Endothelial cell of umbilical vein (primary cell): Measurements from ENCODE around the gene HUNK. TPM values are rescaled to one million over a fixed set of nuclear protein-coding genes. Genes with fewer than 3 reads are reported as not detected.

Source experiments
- BruUV-seq: library from RNA; stranded (reverse); fragments of 400-500 nt; replicated peaks from 2 replicates; lab custom pipeline; 2021; lab: Mats Ljungman, UMichigan
- CTCF ChIA-PET: fragments of 300-600, 350-600 bp; sonication (Branson Sonifier 250); formaldehyde crosslinking; loops from one replicate; lab custom pipeline; 2021; ENCODE audit warnings: antibody characterized with exemption, inconsistent platforms; lab: Charles Lee
- POLR2A ChIA-PET: fragments of 300-600, 350-600 bp; sonication (Branson Sonifier 250); formaldehyde crosslinking; loops from one replicate; lab custom pipeline; 2021; ENCODE audit warnings: antibody characterized with exemption, inconsistent platforms; lab: Charles Lee
- DNase-seq: peaks from one replicate; pipeline ENCODE4 v3.0.0-alpha.2; 2011; ENCODE audit warnings: low read depth, low spot score
- FAIRE-seq: peaks from 2 replicates; lab custom pipeline; 2011; peaks lifted over from hg19 to GRCh38; lab: Jason Lieb, UNC
- H2AFZ ChIP-seq: 2 replicates; pipeline ENCODE4 v1.6.0; 2012; ENCODE audit warnings: low read depth, low read length, control low read depth, inconsistent platforms
- H3K27ac ChIP-seq: 2 replicates; pipeline ENCODE4 v1.5.1; 2011; ENCODE audit warnings: low read depth, mild to moderate bottlenecking, control low read depth, low read length, moderate library complexity; ENCODE audit not compliant: insufficient read depth
- H3K27me3 ChIP-seq, 2 experiments: 2 replicates each; pipeline versions ENCODE4 v1.6.0 to v1.6.1; 2011; ENCODE audit warnings: low read length in 2 of 2, mixed read lengths in 1 of 2; ENCODE audit not compliant: control insufficient read depth in 2 of 2, insufficient read depth in 2 of 2
- H3K36me3 ChIP-seq, 2 experiments: 2 replicates in 1 of 2; 3 replicates in 1 of 2; pipeline ENCODE4 v1.5.1; 2011; ENCODE audit warnings: low read length in 2 of 2, mild to moderate bottlenecking in 1 of 2, moderate library complexity in 1 of 2; ENCODE audit not compliant: control insufficient read depth in 2 of 2, insufficient read depth in 2 of 2; ENCODE audit errors: extremely low read depth in 1 of 2
- H3K4me1 ChIP-seq: 3 replicates; pipeline ENCODE4 v1.5.1; 2011; ENCODE audit warnings: mild to moderate bottlenecking, low read length; ENCODE audit not compliant: control insufficient read depth, insufficient read depth; ENCODE audit errors: extremely low read depth
- H3K4me2 ChIP-seq: 2 replicates; pipeline ENCODE4 v1.6.1; 2011; ENCODE audit warnings: low read length, control low read depth, mixed read lengths; ENCODE audit not compliant: insufficient read depth
- H3K4me3 ChIP-seq, 3 experiments: fragments of 200-600 bp in 1 of 3; sonication (generic), shearing (Covaris generic) in 1 of 3; replicated peaks in 1 of 3; 2 replicates each; pipeline ENCODE4 v1.5.1; 2011 to 2016; ENCODE audit warnings: control low read depth in 3 of 3, low read length in 3 of 3, mild to moderate bottlenecking in 2 of 3, inconsistent platforms in 1 of 3, low read depth in 1 of 3, moderate library complexity in 1 of 3; ENCODE audit not compliant: insufficient read depth in 1 of 3
- H3K79me2 ChIP-seq: 2 replicates; pipeline ENCODE4 v1.6.0; 2012; ENCODE audit warnings: low read length, inconsistent platforms; ENCODE audit not compliant: control insufficient read depth, insufficient read depth
- H3K9ac ChIP-seq: replicated peaks from 2 replicates; pipeline ENCODE3; 2011; ENCODE audit warnings: low read length, control low read depth; ENCODE audit not compliant: insufficient read depth; ENCODE audit errors: extremely low read depth
- H3K9me1 ChIP-seq: replicated peaks from 3 replicates; pipeline ENCODE4 v1.6.0; 2011; ENCODE audit warnings: mild to moderate bottlenecking, low read length; ENCODE audit not compliant: control insufficient read depth, insufficient read depth; ENCODE audit errors: extremely low read depth
- H3K9me3 ChIP-seq: replicated peaks from 2 replicates; pipeline ENCODE4 v1.5.1; 2012; ENCODE audit warnings: low read length, inconsistent platforms; ENCODE audit not compliant: control insufficient read depth, insufficient read depth
- H4K20me1 ChIP-seq: replicated peaks from 2 replicates; pipeline ENCODE3; 2011; ENCODE audit warnings: mild to moderate bottlenecking, low read length; ENCODE audit not compliant: control insufficient read depth, insufficient read depth; ENCODE audit errors: extremely low read depth
- EZH2 ChIP-seq: IDR thresholded peaks from 2 replicates; pipeline ENCODE4 v1.6.1; 2012; ENCODE audit warnings: borderline replicate concordance, low read depth, mild to moderate bottlenecking, moderate library complexity, low read length, inconsistent platforms; ENCODE audit not compliant: severe bottlenecking
- FOS ChIP-seq: IDR thresholded peaks from 2 replicates; pipeline ENCODE4 v1.6.1; 2011; ENCODE audit warnings: mild to moderate bottlenecking, low read length, moderate library complexity, borderline replicate concordance; ENCODE audit not compliant: insufficient read depth
- GATA2 ChIP-seq: IDR thresholded peaks from 2 replicates; pipeline ENCODE4 v1.7.0; 2011; ENCODE audit warnings: low read depth, mild to moderate bottlenecking, moderate library complexity, mixed read lengths, low read length; ENCODE audit not compliant: insufficient read length, insufficient read depth
- JUN ChIP-seq: IDR thresholded peaks from 2 replicates; pipeline ENCODE4 v1.6.1; 2011; ENCODE audit warnings: borderline replicate concordance, low read depth; ENCODE audit not compliant: insufficient read length, insufficient read depth
- MAX ChIP-seq: IDR thresholded peaks from 2 replicates; pipeline ENCODE4 v1.6.1; 2011; ENCODE audit not compliant: insufficient read depth, insufficient read length
- MYC ChIP-seq: IDR thresholded peaks from one replicate; pipeline ENCODE4 v1.6.1; 2011; ENCODE audit warnings: mild to moderate bottlenecking, low read depth, low read length
- POLR2A ChIP-seq: IDR thresholded peaks from 2 replicates; pipeline ENCODE4 v1.6.1; 2012; ENCODE audit warnings: low read depth, mild to moderate bottlenecking, control low read depth, low read length
- POLR2AphosphoS5 ChIP-seq: IDR thresholded peaks from 2 replicates; pipeline ENCODE4 v1.6.1; 2012; ENCODE audit warnings: low read depth, mild to moderate bottlenecking, control low read depth, low read length, moderate library complexity; ENCODE audit not compliant: insufficient read depth
- dilution Hi-C: fragments of 300-500 bp; cut with MboI; formaldehyde crosslinking; loops from one replicate; pipeline ENCODE4 v1.15.0; 2019; ENCODE audit warnings: low sequenced_read_pairs; ENCODE audit not compliant: extremely low pct_ligation_motif_present
- intact Hi-C: fragments of 100-400 bp; cut with micrococcal nuclease; formaldehyde crosslinking; loops from one replicate; pipeline ENCODE4 v1.10.0; 2022
- polyA plus RNA-seq, 4 experiments: library from polyadenylated mRNA; depleted of rRNA in 3 of 4; stranded (reverse) in 3 of 4; unstranded in 1 of 4; fragments of >200 nt; gene quantifications; 2 replicates each; pipeline versions ENCODE4 v1.2.1 to v1.2.3, GENCODE V29; 2011 to 2012; ENCODE audit warnings: missing spikeins in 1 of 4
- total RNA-seq: library from RNA; stranded (reverse); gene quantifications from 2 replicates; pipeline ENCODE4 v1.2.3, GENCODE V29; 2021
- TF ChIP-seq, protein P1 (sequence below), 2 donors: IDR thresholded peaks; 1 replicate in 1 of 2; 2 replicates in 1 of 2; pipeline ENCODE4 v1.5.1; 2011; ENCODE audit warnings: low read length in 2 of 2, mild to moderate bottlenecking in 2 of 2, moderate library complexity in 2 of 2, control low read depth in 1 of 2, inconsistent platforms in 1 of 2, low read depth in 1 of 2; ENCODE audit not compliant: insufficient read depth in 1 of 2; ENCODE audit errors: extremely low read depth in 1 of 2

Gene HUNK
- total and polyA plus RNA-seq, 2 donors (not counting 3 experiments of a cell fraction or from before 2014, with no cell fraction given), result not detected

DNA sequence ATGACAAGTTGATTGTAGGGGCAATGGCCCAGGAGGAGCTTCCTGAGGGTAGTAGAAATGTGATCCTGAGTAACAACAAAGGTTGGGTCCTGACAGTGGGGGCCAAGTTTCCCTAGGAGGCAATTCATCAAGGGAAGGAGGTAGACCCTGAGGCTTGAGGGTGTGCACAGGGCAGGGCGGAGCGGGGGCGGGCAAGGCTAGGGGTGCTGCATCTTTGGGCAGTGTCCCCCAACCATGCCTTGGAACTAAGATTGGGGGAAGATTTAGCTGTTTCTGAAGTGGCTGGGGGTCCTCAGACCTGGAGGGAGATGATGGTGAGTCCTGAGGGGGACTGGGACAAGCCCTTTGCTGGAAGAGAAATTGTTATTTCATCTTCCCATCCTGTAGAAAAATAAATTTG lies 50.9 kb downstream of the HUNK start:
- BruUV-seq, result no TSS peak
- dilution Hi-C loops, result no loop called here
- H2AFZ ChIP-seq, result no peak overlapping the region
- H3K4me1 ChIP-seq, result no peaks in the 10 kb centered on the region
- no peaks in the 10 kb centered on the region for H4K20me1 ChIP-seq
- H3K27me3 ChIP-seq, result no peaks in the 10 kb centered on the region
- H3K9me1 ChIP-seq, result no peaks in the 10 kb centered on the region
- H3K27ac ChIP-seq, result no peak overlapping the region
- no peaks in the 10 kb centered on the region for H3K36me3 ChIP-seq
- no peak for DNase-seq
- CTCF ChIA-PET, result no interaction called here
- no peak overlapping the region for H3K9ac ChIP-seq
- intact Hi-C loops, result no loop called here
- H3K4me2 ChIP-seq, result no peak overlapping the region
- TF ChIP-seq POLR2AphosphoS5 (no peak), MYC (no peak), GATA2 (no peak), FOS (no peak), MAX (no peak), JUN (no peak), EZH2 (no peak), POLR2A (no peak)
- TF ChIP-seq, protein P1, sequence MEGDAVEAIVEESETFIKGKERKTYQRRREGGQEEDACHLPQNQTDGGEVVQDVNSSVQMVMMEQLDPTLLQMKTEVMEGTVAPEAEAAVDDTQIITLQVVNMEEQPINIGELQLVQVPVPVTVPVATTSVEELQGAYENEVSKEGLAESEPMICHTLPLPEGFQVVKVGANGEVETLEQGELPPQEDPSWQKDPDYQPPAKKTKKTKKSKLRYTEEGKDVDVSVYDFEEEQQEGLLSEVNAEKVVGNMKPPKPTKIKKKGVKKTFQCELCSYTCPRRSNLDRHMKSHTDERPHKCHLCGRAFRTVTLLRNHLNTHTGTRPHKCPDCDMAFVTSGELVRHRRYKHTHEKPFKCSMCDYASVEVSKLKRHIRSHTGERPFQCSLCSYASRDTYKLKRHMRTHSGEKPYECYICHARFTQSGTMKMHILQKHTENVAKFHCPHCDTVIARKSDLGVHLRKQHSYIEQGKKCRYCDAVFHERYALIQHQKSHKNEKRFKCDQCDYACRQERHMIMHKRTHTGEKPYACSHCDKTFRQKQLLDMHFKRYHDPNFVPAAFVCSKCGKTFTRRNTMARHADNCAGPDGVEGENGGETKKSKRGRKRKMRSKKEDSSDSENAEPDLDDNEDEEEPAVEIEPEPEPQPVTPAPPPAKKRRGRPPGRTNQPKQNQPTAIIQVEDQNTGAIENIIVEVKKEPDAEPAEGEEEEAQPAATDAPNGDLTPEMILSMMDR (IDR thresholded peaks at IDR 0.05; ENCODE audit: extremely low read depth in 1 of 2, insufficient read depth in 1 of 2, low read depth in 1 of 2, low read length in 2 of 2), result no peak
- H3K4me3 ChIP-seq, result no peak overlapping the region
- no peaks in the 10 kb centered on the region for H3K79me2 ChIP-seq
- no peak for FAIRE-seq
- no peaks in the 10 kb centered on the region for H3K9me3 ChIP-seq
- POLR2A ChIA-PET, result no interaction called here
